ENCODE results near the gene SCPEP1.
A peak's percentile ranks its signal among the peaks of the same experiment; 100 is the strongest.

SCPEP1 gene

DNA sequence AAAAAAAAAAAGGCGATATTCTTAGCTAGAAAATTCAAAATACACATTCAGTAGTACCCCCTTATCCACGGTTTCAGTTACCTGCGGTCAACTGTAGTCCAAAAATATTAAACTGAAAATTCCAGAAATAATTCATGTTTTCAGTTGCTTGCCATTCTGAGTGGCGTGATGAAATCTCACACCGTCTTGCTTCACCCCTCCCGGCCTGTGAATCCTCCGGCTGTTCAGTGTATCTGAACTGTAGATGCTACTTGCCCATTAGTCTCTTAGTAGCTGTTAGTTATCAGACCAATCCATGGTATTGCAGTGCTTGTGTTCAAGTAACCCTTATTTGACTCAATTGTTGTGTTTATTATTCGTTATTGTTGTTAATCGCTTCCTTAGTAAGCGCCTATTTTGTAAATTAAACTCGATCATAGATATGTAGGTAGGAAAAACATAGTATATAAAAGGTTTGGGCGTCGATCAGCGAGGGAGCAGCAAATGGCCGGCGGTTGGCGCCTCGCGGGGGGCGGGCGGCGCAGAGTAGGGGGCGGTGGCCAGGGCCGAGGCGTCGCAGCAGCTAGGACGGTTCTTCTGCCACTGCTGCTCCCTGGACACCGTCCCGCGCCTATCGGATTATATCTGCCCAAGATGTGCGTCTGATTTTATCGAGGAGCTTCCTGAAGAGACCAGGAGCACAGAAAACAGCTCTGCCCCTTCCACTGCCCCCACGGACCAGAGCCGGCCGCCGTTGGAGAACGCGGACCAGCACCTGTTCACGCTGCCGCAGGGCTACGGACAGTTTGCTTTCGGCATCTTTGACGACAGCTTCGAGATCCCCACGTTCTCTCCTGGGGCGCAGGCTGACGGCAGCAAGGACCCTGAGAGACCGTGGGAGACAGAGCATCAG, 67.3 kb downstream of the SCPEP1 start:
- DNase-seq, result no peak

DNA sequence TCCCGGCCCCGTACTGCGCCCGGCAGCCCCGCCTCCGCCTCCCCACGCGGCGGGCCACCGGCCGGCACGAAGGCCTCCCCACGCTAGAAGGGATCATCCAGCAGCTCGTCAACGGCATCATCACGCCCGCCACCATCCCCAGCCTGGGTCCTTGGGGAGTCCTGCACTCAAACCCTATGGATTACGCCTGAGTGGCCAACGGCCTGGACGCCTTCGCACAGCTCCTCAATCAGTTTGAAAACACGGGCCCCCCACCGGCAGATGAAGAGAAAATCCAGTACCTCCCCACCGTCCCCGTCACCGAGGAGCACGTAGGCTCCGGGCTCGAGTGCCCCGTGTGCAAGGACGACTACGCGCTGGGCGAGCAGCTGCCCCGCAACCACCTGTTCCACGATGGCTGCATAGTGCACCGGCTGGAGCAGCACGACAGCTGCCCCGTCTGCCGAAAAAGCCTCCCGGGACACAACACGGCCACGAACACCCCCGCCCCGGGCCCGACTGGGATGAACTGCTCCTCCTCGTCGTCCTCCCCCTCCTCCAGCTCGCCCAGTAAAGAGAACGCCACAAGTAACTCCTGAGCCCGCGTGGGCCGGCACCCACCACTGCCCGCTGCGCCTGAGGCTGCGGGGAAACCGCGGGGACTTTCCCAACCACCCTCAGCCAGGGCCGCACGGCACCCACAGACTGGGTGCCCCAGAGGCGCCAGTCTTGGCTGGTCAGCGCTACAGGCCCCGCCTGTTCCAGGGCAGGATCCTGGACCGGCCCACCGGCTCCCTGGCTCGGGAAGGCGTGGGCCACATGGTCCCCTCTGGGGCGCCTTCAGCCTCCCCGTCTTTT, 68.2 kb downstream of the SCPEP1 start:
- DNase-seq, result peak; percentile 20

DNA sequence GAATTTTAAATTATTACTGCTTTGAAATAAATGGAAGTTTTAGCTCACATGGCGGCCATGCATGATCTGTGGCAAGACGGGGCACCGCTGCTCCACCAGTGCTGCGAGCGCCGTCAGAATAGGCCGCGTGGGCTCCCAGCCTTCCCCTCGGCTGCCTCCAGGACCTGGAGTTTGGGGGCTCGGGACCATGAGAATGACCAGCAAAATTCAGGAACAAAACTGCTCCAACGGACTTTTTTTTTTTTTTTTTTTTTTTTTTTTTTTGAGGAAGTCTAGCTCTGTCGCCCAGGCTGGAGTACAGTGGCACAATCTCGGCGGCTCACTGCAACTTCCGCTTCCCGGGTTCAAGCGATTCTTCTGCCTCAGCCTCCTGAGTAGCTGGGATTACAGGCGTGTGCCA, 68.8 kb downstream of the SCPEP1 start:
- DNase-seq, result no peak

DNA sequence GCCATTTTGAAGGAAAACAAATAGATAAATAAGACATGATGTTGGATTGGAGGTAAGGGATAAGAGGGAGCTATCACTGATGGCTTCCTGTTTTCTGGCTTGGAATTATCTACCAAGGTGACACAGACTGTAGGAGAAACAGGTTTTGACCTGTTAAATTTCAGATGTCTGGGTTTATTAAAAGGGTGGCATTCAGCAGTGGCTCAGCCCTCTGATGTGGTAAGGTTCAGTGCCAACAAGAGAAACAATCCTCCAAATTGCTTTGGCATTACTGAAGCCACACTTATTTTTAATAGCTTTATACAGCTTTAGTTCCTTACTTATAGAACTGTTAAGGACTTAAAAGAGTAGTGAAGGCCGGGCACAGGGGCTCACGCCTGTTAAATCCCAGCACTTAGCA, 70.2 kb downstream of the SCPEP1 start:
- no peak for DNase-seq

DNA sequence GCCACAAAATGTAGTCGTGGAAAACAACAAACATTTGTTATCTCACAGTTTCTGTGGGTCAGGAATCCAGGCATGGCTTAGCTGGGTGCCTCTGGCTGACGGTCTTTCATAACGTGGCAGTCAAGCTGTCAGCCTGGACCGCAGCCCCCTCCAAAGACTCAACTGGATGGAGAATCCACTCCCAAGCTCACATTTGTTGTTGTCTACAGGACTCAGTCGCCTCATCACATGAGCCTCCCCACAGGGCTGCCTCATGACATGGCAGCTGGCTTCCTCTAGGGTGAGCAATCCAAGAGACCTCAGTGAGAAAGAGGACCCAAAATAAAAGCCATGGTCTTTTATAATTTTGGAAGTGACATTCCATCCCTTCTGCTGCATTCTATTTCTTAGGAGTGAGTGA, 72.4 kb downstream of the SCPEP1 start:
- DNase-seq, result no peak

DNA sequence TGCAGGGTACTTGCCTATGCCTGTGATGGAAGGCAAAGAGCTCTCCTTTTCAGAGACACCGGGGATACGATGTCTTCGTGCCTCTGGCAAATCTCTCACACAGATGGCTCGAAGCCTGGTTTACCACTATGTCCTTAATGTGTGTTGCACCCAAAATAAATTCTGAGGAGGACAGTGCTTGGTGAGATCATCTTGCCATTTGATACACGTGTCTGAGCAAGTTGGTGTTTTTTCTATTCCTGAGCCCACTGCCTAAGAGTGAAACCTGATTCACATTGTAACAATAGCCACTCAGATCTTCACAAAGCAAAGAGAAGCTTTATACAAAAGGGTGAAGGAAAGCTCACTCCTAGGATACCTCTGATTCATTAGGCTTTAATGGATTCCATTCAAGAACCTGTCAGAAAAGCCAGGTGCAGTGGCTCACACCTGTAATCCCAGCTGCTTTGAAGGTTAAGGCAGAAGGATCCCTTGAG, 74.0 kb downstream of the SCPEP1 start:
- DNase-seq, result no peak

Data from NCI-H524 treated with DMSO at 0.1 percent for 48 hours (cell line).